Measurements from ENCODE around the gene C16orf82. TPM values are rescaled to one million over a fixed set of nuclear protein-coding genes. Genes with fewer than 3 reads are reported as not detected.
A peak's percentile ranks its signal among the peaks of the same experiment; 100 is the strongest.
"Not testable (repeated sequence)": the region's sequence is repeated elsewhere in the genome, so short reads cannot be mapped to it uniquely, and the experiment has no call there.

The C16orf82 gene
- total RNA-seq, 4 donors from 2014 or later, result not detected

DNA sequence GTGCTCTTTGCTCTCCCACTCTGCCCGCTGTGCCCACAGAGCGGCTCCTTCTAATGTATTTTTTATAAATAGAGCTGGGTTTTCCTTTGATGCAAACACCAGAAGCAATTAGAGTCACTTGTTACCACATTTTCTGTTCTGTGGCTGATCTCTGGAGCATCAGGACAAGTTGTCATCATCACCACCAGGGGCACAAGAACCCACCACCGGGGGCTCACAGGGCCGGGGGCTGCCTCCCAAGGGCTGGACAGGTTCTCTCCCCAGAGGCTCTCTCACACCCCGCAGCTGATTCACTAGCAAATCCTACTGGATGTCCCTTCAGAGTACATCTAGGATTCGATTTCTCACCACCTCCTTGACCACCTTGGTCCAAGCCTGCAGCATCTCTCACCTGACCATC, 18.5 kb downstream of the C16orf82 start:
- H3K27me3 ChIP-seq, result peaks cover 86% of the 10 kb centered on the region
- no peak overlapping the region for H3K4me3 ChIP-seq
- no peak overlapping the region for H3K27ac ChIP-seq
- WGBS, 2 donors (ENCODE audit: low coverage in 1 of 2), result 56 to 70% methylated on average over 2 to 6 of the region's 6 CpGs
- no peak for TF ChIP-seq EP300 (IDR thresholded peaks at IDR 0.05)
- TF ChIP-seq POLR2A (IDR thresholded peaks at IDR 0.05), result no peak
- TF ChIP-seq POLR2AphosphoS5 (IDR thresholded peaks at IDR 0.05), result no peak
- TF ChIP-seq, protein P1, sequence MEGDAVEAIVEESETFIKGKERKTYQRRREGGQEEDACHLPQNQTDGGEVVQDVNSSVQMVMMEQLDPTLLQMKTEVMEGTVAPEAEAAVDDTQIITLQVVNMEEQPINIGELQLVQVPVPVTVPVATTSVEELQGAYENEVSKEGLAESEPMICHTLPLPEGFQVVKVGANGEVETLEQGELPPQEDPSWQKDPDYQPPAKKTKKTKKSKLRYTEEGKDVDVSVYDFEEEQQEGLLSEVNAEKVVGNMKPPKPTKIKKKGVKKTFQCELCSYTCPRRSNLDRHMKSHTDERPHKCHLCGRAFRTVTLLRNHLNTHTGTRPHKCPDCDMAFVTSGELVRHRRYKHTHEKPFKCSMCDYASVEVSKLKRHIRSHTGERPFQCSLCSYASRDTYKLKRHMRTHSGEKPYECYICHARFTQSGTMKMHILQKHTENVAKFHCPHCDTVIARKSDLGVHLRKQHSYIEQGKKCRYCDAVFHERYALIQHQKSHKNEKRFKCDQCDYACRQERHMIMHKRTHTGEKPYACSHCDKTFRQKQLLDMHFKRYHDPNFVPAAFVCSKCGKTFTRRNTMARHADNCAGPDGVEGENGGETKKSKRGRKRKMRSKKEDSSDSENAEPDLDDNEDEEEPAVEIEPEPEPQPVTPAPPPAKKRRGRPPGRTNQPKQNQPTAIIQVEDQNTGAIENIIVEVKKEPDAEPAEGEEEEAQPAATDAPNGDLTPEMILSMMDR (IDR thresholded peaks at IDR 0.05), result no peak
- H3K36me3 ChIP-seq, result no peaks in the 10 kb centered on the region
- no peak for ATAC-seq
- H3K9me3 ChIP-seq, result no peaks in the 10 kb centered on the region
- no peaks in the 10 kb centered on the region for H3K4me1 ChIP-seq

DNA sequence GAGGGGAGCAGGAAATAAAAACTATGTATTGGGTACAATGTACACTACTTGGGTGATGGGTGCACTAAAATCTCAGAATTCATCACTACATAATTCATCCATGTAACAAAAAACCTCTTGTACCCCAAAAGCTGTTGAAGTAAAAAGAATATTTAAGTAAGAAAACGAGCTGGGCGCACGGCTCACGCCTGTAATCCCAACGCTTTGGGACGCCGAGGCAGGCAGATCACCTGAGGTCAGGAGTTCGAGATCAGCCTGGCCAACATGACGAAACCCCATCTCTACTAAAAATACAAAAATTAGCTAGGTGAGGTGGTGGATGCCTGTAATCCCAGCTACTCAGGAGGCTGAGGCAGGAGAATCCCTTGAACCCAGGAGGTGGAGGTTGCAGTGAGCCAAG, 19.3 kb downstream of the C16orf82 start:
- H3K36me3 ChIP-seq, H3K9me3 ChIP-seq, H3K27ac ChIP-seq, ATAC-seq, H3K4me1 ChIP-seq, H3K4me3 ChIP-seq: not testable (repeated sequence)
- H3K27me3 ChIP-seq, result peaks cover 83% of the 10 kb centered on the region
- 78 to 81% methylated on average over 8 to 9 of the region's 9 CpGs for WGBS, 2 donors (ENCODE audit: low coverage in 1 of 2)

DNA sequence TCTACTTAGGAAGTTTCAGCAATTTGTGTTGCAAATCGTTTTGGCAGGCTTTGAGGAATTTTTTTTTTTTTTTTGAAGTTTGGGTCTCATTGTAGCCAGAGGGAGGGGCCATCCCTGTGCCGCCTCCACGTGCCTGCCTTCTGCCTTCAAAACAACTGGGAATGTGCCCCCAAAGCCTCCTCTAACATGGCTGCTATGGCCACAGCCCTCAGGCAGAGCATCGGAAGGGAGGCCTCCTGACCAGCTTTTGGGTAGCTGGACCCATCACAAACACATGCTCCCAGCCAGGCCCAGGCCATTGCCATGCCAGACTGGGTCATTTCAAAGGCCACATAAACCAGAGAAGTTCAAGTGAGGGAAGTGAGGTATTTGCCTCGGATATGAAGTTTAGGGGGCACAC, 21.5 kb downstream of the C16orf82 start:
- no peak overlapping the region for H3K4me3 ChIP-seq
- ATAC-seq, result no peak
- no peaks in the 10 kb centered on the region for H3K36me3 ChIP-seq
- H3K4me1 ChIP-seq, result no peaks in the 10 kb centered on the region
- no peak for TF ChIP-seq EP300 (IDR thresholded peaks at IDR 0.05)
- TF ChIP-seq, protein P1 (IDR thresholded peaks at IDR 0.05), result no peak
- no peak for TF ChIP-seq POLR2A (IDR thresholded peaks at IDR 0.05)
- TF ChIP-seq POLR2AphosphoS5 (IDR thresholded peaks at IDR 0.05), result no peak
- 17 to 46% methylated on average over 2 to 4 of the region's 5 CpGs for WGBS, 2 donors (ENCODE audit: low coverage in 1 of 2)
- no peaks in the 10 kb centered on the region for H3K9me3 ChIP-seq
- no peak overlapping the region for H3K27ac ChIP-seq
- H3K27me3 ChIP-seq, result peaks cover 62% of the 10 kb centered on the region

DNA sequence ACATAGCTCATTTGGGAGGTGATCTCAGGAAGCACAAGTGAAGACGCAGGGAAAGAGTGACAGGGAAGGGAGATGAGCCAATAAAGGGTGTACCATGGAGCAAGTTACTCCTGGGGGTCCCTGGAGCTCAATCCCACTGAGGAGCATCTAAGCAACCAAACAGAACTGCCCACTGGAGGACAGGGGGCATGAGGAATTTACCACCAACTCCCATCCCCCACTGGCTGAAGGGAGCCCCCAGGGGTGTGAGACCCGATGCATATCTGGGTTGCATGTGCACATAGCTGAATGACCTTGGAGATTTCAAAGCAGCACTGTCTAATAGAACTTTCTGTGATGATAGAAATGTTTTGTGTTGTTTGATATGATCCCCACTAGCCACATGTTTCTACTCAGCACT, 29.6 kb downstream of the C16orf82 start:
- Histone ChIP-seq H3K4me1 (no peaks in the 10 kb centered on the region), H3K27me3 (peaks cover 26% of the 10 kb centered on the region), H3K36me3 (no peaks in the 10 kb centered on the region), H3K4me3 (no peak overlapping the region), H3K27ac (no peak overlapping the region), H3K9me3 (peaks cover 0 to 20% (median 0%) of the 10 kb centered on the region in 3 donors)
- TF ChIP-seq POLR2AphosphoS5 (IDR thresholded peaks at IDR 0.05) (no peak), EP300 (IDR thresholded peaks at IDR 0.05) (no peak), POLR2A (IDR thresholded peaks at IDR 0.05) (no peak)
- TF ChIP-seq, protein P1 (IDR thresholded peaks at IDR 0.05), result no peak
- ATAC-seq, result no peak
- WGBS, 2 donors (ENCODE audit: low coverage in 1 of 2), result 80 to 82% methylated on average over 2 of the region's 2 CpGs

DNA sequence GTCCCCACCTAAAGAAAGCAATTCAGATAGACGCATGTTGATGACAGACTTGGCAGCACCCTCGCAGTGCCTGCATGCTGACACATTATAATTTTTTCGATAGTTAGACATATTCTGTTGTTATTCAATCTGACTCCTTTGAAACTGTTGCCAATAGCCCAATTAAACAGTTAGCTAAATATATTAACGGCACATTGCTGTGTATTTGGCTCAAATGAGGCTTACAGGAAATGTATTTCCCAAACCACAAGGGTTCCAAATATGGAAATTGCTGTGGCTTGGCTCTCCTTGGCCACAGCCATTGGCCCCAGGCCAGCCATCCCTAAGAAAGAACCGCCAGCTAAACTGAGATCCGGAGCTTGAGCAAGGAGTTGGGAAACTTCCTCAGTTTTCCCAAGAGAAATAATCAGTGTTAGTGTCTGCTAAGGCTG, 31.1 kb downstream of the C16orf82 start:
- TF ChIP-seq POLR2A (IDR thresholded peaks at IDR 0.05), result no peak
- no peak for TF ChIP-seq EP300 (IDR thresholded peaks at IDR 0.05)
- TF ChIP-seq, protein P1 (IDR thresholded peaks at IDR 0.05), result no peak
- TF ChIP-seq POLR2AphosphoS5 (IDR thresholded peaks at IDR 0.05), result no peak
- H3K9me3 ChIP-seq, result peaks cover 0 to 20% (median 0%) of the 10 kb centered on the region in 3 donors
- H3K4me1 ChIP-seq, result no peaks in the 10 kb centered on the region
- 35 to 50% methylated on average over 5 to 6 of the region's 6 CpGs for WGBS, 2 donors (ENCODE audit: low coverage in 1 of 2)
- no peak overlapping the region for H3K4me3 ChIP-seq
- H3K27ac ChIP-seq, result no peak overlapping the region
- no peaks in the 10 kb centered on the region for H3K36me3 ChIP-seq
- peak; percentile 84 for ATAC-seq
- peaks cover 26% of the 10 kb centered on the region for H3K27me3 ChIP-seq

All from gastroesophageal sphincter (tissue), 4 donors.